ENCODE data around the gene LATS2.

GRCh38 chr13:21081926-21082325 is 20.5 kb upstream of the LATS2 start:
- no peak for TF ChIP-seq POLR2A (IDR thresholded peaks at IDR 0.05)
- TF ChIP-seq CTCF (IDR thresholded peaks at IDR 0.05), result no peak
